Loucy (cell line): ENCODE results near the gene BIN1.

ENCODE experiments used
- H2AFZ ChIP-seq: fragments of 200-600 bp; sonication (generic); 2 replicates; pipeline ENCODE4 v1.6.0; 2016; ENCODE audit warnings: antibody characterized with exemption, mild to moderate bottlenecking, low read length, moderate library complexity
- H3F3A ChIP-seq: fragments of 200-600 bp; 2 replicates; pipeline ENCODE4 v1.6.0; 2016; ENCODE audit warnings: antibody characterized with exemption, low read depth, mild to moderate bottlenecking
- H3K27me3 ChIP-seq: fragments of 200-600 bp; sonication (generic); 2 replicates; pipeline ENCODE4 v1.6.1; 2014; ENCODE audit warnings: low read length, mild to moderate bottlenecking; ENCODE audit not compliant: insufficient read depth, poor library complexity, severe bottlenecking
- H3K36me3 ChIP-seq: fragments of 200-600 bp; sonication (generic); 2 replicates; pipeline ENCODE4 v1.6.1; 2016; ENCODE audit warnings: low read length; ENCODE audit not compliant: insufficient read depth
- H3K4me1 ChIP-seq: fragments of 200-600 bp; sonication (generic); 2 replicates; pipeline ENCODE4 v1.5.1; 2014; ENCODE audit warnings: low read length, mild to moderate bottlenecking; ENCODE audit not compliant: insufficient read depth, poor library complexity, severe bottlenecking
- H3K4me2 ChIP-seq: fragments of 200-600 bp; sonication (generic); 2 replicates; pipeline ENCODE4 v1.6.0; 2014; ENCODE audit warnings: antibody characterized with exemption, low read length, low read depth, mild to moderate bottlenecking; ENCODE audit not compliant: poor library complexity, severe bottlenecking
- H3K4me3 ChIP-seq: fragments of 200-600 bp; sonication (generic); 2 replicates; pipeline ENCODE4 v1.5.1; 2014; ENCODE audit warnings: low read length, mild to moderate bottlenecking, mixed read lengths; ENCODE audit not compliant: poor library complexity, severe bottlenecking
- H3K79me2 ChIP-seq: fragments of 200-600 bp; sonication (generic); 2 replicates; pipeline ENCODE4 v1.6.1; 2014; ENCODE audit warnings: low read length; ENCODE audit not compliant: insufficient read depth
- H3K9ac ChIP-seq: fragments of 200-600 bp; sonication (generic); 2 replicates; pipeline ENCODE4 v1.6.0; 2014; ENCODE audit warnings: mild to moderate bottlenecking, low read depth, low read length, moderate library complexity; ENCODE audit not compliant: poor library complexity, severe bottlenecking
- H3K9me2 ChIP-seq: fragments of 200-600 bp; sonication (generic); replicated peaks from 2 replicates; pipeline ENCODE4 v1.6.1; 2016; ENCODE audit warnings: low read depth, low read length, mixed read lengths
- H3K9me3 ChIP-seq: fragments of 200-600 bp; sonication (generic); 2 replicates; pipeline ENCODE4 v1.6.1; 2014; ENCODE audit warnings: mild to moderate bottlenecking, antibody characterized with exemption, low read length, low read depth; ENCODE audit not compliant: insufficient read depth
- H4K20me1 ChIP-seq: fragments of 200-600 bp; sonication (generic); 2 replicates; pipeline ENCODE4 v1.6.0; 2014; ENCODE audit warnings: antibody characterized with exemption, low read length, mild to moderate bottlenecking; ENCODE audit not compliant: insufficient read depth, poor library complexity, severe bottlenecking
- CTCF ChIP-seq: fragments of 200-600 bp; sonication (generic); conservative IDR thresholded peaks from 2 replicates; pipeline ENCODE4 v1.5.1; 2014; ENCODE audit warnings: mild to moderate bottlenecking, antibody characterized with exemption, low read length
- EZH2phosphoT487 ChIP-seq: fragments of 200-600 bp; IDR thresholded peaks from 2 replicates; pipeline ENCODE4 v1.6.1; 2018; ENCODE audit warnings: antibody characterized with exemption, mild to moderate bottlenecking, moderate library complexity, borderline replicate concordance

Gene BIN1

GRCh38 chr2:127007652-127008051 is 99.3 kb downstream of the BIN1 start:
- Histone ChIP-seq H3K4me1 (no peaks in the 10 kb centered on the region), H3K9me3 (no peaks in the 10 kb centered on the region), H3K4me2 (no peak overlapping the region), H3K36me3 (no peaks in the 10 kb centered on the region), H3F3A (no peaks in the 10 kb centered on the region), H3K27me3 (no peaks in the 10 kb centered on the region), H3K9me2 (no peaks in the 10 kb centered on the region), H3K9ac (no peak overlapping the region), H3K79me2 (no peaks in the 10 kb centered on the region), H2AFZ (no peak overlapping the region), H4K20me1 (no peaks in the 10 kb centered on the region), H3K4me3 (no peak overlapping the region)
- no peak for TF ChIP-seq EZH2phosphoT487
- TF ChIP-seq CTCF: no peak

- no peaks in the 10 kb centered on the region for H3K79me2 ChIP-seq
- H3F3A ChIP-seq: no peaks in the 10 kb centered on the region
- no peaks in the 10 kb centered on the region for H3K36me3 ChIP-seq
- no peaks in the 10 kb centered on the region for H4K20me1 ChIP-seq
- H3K9ac ChIP-seq: no peak overlapping the region
- H2AFZ ChIP-seq: no peak overlapping the region
- no peaks in the 10 kb centered on the region for H3K27me3 ChIP-seq
- no peak overlapping the region for H3K4me3 ChIP-seq
- TF ChIP-seq EZH2phosphoT487: no peak
- no peak for TF ChIP-seq CTCF
- no peaks in the 10 kb centered on the region for H3K4me1 ChIP-seq
- H3K9me2 ChIP-seq: no peaks in the 10 kb centered on the region
- H3K4me2 ChIP-seq: no peak overlapping the region
- H3K9me3 ChIP-seq: no peaks in the 10 kb centered on the region
Observed at GRCh38 chr2:127006962-127007361, 100.0 kb downstream of the BIN1 start.

- Histone ChIP-seq H3K4me1 (no peaks in the 10 kb centered on the region), H3K27me3 (no peaks in the 10 kb centered on the region), H3K4me2 (no peak overlapping the region), H3K9me3 (no peaks in the 10 kb centered on the region), H3K9me2 (no peaks in the 10 kb centered on the region), H3K4me3 (no peak overlapping the region), H4K20me1 (no peaks in the 10 kb centered on the region), H3K36me3 (no peaks in the 10 kb centered on the region), H3K9ac (no peak overlapping the region), H2AFZ (no peak overlapping the region), H3F3A (no peaks in the 10 kb centered on the region), H3K79me2 (no peaks in the 10 kb centered on the region)
- TF ChIP-seq CTCF (no peak), EZH2phosphoT487 (no peak)
Observed at GRCh38 chr2:127004893-127005600, 101.9 kb downstream of the BIN1 start.
